RWPE2 (cell line): ENCODE measurements around the gene TYROBP.

Experiments used
- ATAC-seq: fragments of 200-7000 bp; cut with Tn5 transposase; 3 replicates; pipeline ENCODE4 v1.9.1; 2021; ENCODE audit warnings: low read depth
- DNase-seq: peaks from one replicate; pipeline ENCODE4 v3.0.0-alpha.2; 2020; ENCODE audit warnings: low spot score
- H3K27ac ChIP-seq: fragments of 450-650 bp; 2 replicates; pipeline ENCODE4 v1.5.1; 2017; ENCODE audit warnings: mild to moderate bottlenecking; ENCODE audit not compliant: poor library complexity, severe bottlenecking
- H3K27me3 ChIP-seq: fragments of 250-450 bp; sonication (Bioruptor Pico); 2 replicates; pipeline ENCODE4 v1.5.1; 2021; ENCODE audit warnings: mild to moderate bottlenecking, moderate library complexity; ENCODE audit not compliant: insufficient read depth, poor library complexity, severe bottlenecking
- H3K36me3 ChIP-seq: fragments of 250-450 bp; sonication (Bioruptor Pico); 2 replicates; pipeline ENCODE4 v1.5.1; 2020; ENCODE audit warnings: low read depth, mild to moderate bottlenecking, moderate library complexity
- H3K4me1 ChIP-seq: fragments of 250-450 bp; sonication (Bioruptor Pico); 2 replicates; pipeline ENCODE4 v1.5.1; 2021; ENCODE audit warnings: mild to moderate bottlenecking, moderate library complexity; ENCODE audit not compliant: insufficient read depth, poor library complexity, severe bottlenecking
- H3K4me3 ChIP-seq: fragments of 250-450 bp; sonication (Bioruptor Pico); 2 replicates; pipeline ENCODE4 v1.5.1; 2021; ENCODE audit warnings: mild to moderate bottlenecking, moderate library complexity; ENCODE audit not compliant: severe bottlenecking
- H3K9me3 ChIP-seq: fragments of 250-450 bp; sonication (Bioruptor Pico); 2 replicates; pipeline ENCODE4 v1.5.1; 2021; ENCODE audit warnings: mild to moderate bottlenecking, moderate library complexity; ENCODE audit not compliant: severe bottlenecking
- TF ChIP-seq, protein P1 (sequence below): fragments of 450-650 bp; IDR thresholded peaks from one replicate; pipeline ENCODE4 v1.5.1; 2017; ENCODE audit warnings: mild to moderate bottlenecking, moderate library complexity; ENCODE audit not compliant: poor library complexity, severe bottlenecking

The TYROBP gene

DNA sequence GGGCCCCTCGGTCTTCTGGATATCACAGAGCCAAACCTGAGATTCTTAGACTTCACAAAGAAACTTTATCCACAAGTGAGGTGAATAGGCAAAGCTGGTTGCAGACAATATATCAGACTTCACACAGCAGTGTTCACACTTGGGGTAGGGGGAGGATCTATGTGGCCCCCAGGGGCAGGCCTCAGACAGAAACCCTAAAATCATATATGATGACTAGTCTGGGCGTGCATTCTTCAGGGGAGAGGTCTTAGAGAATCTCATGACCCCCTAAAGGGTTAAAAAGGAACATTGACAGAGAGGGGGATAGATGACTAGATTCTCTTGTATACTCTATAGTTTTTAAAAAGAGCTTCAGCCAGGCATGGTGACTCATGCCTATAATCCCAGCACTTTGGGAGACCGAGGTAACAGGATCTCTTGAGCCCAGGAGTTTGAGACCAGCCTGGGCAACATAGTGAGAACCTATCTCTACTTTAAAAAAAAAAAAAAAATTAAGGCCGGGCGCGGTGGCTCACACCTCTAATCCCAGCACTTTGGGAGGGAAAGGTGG lies 2.8 kb downstream of the TYROBP start:
- ATAC-seq (no peak), DNase-seq (no peak)
- TF ChIP-seq, protein P1, sequence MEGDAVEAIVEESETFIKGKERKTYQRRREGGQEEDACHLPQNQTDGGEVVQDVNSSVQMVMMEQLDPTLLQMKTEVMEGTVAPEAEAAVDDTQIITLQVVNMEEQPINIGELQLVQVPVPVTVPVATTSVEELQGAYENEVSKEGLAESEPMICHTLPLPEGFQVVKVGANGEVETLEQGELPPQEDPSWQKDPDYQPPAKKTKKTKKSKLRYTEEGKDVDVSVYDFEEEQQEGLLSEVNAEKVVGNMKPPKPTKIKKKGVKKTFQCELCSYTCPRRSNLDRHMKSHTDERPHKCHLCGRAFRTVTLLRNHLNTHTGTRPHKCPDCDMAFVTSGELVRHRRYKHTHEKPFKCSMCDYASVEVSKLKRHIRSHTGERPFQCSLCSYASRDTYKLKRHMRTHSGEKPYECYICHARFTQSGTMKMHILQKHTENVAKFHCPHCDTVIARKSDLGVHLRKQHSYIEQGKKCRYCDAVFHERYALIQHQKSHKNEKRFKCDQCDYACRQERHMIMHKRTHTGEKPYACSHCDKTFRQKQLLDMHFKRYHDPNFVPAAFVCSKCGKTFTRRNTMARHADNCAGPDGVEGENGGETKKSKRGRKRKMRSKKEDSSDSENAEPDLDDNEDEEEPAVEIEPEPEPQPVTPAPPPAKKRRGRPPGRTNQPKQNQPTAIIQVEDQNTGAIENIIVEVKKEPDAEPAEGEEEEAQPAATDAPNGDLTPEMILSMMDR, result no peak
- Histone ChIP-seq H3K36me3 (no peaks in the 10 kb centered on the region), H3K4me1 (peaks cover 6% of the 10 kb centered on the region), H3K9me3 (no peaks in the 10 kb centered on the region), H3K27ac (no peak overlapping the region), H3K4me3 (no peak overlapping the region), H3K27me3 (no peaks in the 10 kb centered on the region)

DNA sequence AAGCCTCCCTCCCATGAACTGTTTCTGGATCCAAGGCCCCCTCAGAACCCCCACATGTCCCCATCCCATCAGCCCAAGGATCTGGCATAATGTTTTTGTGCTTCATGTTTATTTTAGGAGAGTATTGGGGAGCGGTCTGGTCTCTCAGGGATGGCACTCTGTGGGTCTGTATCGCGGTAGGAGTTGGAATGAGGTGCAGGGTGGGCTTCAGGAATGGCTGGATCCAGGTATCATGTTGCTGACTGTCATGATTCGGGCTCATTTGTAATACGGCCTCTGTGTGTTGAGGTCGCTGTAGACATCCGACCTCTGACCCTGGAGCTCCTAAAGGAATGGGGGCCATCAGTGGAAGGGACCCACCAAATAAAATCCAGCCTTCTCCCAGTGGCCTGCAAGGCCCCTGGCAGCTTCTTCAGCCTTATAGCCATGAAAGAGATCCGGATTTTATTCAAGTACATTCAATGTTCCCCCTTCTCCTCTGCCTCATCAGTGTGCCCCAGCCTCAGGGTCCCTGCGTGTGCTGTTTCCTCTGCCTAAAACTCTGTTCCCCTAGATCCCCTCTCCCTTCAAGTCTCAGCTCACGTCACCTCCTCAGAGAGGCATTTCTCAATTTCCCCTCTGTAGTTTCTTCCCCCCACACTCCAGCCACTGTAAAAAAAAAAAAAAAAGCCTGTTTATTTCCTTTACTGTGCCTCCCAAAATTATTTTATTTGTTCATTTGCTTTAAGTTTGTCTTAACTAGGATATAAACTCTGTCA lies 3.6 kb downstream of the TYROBP start:
- Histone ChIP-seq H3K27me3 (no peaks in the 10 kb centered on the region), H3K27ac (no peak overlapping the region), H3K36me3 (no peaks in the 10 kb centered on the region), H3K4me1 (peaks cover 6% of the 10 kb centered on the region), H3K9me3 (no peaks in the 10 kb centered on the region), H3K4me3 (no peak overlapping the region)
- TF ChIP-seq, protein P1, result no peak
- ATAC-seq (no peak), DNase-seq (no peak)

DNA sequence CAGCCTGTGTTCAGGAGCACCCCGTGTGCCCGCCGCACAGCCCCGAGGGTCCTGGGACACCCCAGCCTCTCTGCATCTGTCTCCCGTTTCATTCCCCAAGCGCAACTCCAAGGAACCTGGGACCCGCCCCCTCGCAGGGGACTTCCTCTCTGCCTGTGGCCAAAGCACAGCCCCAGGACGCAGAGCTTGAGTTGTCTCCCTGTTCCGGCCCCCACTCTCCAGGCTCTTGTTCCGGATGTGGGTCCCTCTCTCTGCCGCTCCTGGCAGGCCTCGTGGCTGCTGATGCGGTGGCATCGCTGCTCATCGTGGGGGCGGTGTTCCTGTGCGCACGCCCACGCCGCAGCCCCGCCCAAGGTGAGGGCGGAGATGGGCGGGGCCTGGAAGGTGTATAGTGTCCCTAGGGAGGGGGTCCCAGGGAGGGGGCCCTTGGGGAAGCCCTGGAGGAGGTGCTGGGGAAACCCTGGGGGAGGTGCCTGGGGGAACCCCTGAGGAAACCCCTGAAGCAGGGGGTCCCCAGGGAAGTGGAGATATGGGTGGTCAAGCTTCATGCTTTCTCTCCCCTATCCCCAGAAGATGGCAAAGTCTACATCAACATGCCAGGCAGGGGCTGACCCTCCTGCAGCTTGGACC lies 4.4 kb downstream of the TYROBP start:
- H3K27me3 ChIP-seq, result no peaks in the 10 kb centered on the region
- no peak overlapping the region for H3K27ac ChIP-seq
- H3K36me3 ChIP-seq, result no peaks in the 10 kb centered on the region
- TF ChIP-seq, protein P1, result no peak
- H3K4me3 ChIP-seq, result no peak overlapping the region
- H3K9me3 ChIP-seq, result no peaks in the 10 kb centered on the region
- DNase-seq (no peak), ATAC-seq (peak; percentile 30)
- H3K4me1 ChIP-seq, result peaks cover 6% of the 10 kb centered on the region

DNA sequence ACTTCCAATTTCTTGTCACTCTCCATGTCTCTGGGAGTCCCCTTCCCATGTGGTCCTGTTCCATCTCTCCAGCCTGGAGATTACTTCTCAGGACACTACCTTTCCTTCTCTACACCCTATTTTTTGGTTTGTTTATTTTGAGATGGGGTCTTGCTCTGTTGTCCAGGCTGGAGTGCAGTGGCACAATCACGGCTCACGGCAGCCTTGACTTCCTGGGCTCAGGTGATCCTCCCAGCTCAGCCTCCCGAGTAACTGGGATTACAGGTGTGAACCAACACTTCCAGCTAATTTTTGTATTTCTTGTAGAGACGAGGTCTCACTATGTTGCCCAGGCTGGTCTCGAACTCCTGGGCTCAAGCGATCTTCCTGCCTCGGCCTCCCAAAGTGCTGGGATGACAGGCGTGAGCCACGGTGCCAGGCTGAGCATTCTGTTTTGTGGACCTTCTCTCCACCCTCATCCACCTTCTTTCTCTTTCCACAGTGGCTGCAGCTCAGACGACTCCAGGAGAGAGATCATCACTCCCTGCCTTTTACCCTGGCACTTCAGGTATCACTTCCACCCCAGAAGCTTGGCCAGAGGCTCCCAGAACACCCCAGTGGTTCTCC lies 5.1 kb downstream of the TYROBP start:
- Histone ChIP-seq H3K27ac (no peak overlapping the region), H3K4me3 (no peak overlapping the region), H3K9me3 (no peaks in the 10 kb centered on the region), H3K27me3 (no peaks in the 10 kb centered on the region), H3K4me1 (peaks cover 6% of the 10 kb centered on the region), H3K36me3 (peaks cover 6% of the 10 kb centered on the region)
- DNase-seq (no peak), ATAC-seq (no peak)
- TF ChIP-seq, protein P1, result no peak
